ENCODE measurements around the gene PRKAB2.
"Not testable (repeated sequence)": the region's sequence is repeated elsewhere in the genome, so short reads cannot be mapped to it uniquely, and the experiment has no call there.

Gene PRKAB2

DNA sequence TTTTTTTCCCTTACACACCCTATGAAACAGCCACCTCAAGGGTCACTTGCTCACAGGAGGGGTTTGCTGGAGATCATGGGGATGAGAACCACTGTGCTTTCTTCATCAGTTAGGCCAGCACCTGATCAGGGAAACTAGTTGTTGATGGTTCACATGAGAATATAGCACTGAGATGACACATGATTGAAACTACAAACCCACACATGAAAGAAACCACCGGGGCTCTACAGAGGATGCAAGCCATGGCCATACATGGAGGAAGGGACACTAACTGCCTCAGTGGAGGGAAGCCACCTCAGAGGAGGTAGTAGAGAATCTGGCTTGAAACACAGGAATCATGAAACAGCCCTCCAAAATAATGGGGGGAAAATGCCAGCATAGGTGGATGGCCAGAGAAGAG lies 63.2 kb downstream of the PRKAB2 start:
- DNase-seq: no peak

DNA sequence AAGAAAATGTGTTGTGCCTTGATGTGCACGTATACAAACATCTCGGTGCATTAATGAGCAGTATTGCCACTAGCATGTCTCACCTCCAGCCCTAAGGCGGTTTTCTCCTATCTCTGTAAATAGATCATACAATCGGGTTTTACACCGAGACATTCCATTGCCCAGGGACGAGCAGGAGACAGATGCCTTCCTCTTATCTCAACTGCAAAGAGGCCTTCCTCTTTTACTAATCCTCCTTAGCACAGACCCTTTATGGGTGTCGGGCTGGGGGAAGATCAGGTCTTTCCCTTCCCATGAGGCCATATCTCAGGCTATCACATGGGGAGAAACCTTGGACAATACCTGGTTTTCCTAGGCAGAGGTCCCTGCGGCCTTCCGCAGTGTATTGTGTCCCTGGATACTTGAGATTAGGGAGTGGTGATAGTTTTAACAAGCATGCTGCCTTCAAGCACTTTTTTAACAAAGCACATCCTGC lies 65.8 kb downstream of the PRKAB2 start:
- not testable (repeated sequence) for DNase-seq

GRCh38 chr1:147105909-147106308 lies 66.4 kb downstream of the PRKAB2 start:
- DNase-seq: no peak

All from NCI-H510A (cell line).